ENCODE results near the gene STK17B.
A peak's percentile ranks its signal among the peaks of the same experiment; 100 is the strongest.
"Not testable (repeated sequence)": the region's sequence is repeated elsewhere in the genome, so short reads cannot be mapped to it uniquely, and the experiment has no call there.

The STK17B gene

DNA sequence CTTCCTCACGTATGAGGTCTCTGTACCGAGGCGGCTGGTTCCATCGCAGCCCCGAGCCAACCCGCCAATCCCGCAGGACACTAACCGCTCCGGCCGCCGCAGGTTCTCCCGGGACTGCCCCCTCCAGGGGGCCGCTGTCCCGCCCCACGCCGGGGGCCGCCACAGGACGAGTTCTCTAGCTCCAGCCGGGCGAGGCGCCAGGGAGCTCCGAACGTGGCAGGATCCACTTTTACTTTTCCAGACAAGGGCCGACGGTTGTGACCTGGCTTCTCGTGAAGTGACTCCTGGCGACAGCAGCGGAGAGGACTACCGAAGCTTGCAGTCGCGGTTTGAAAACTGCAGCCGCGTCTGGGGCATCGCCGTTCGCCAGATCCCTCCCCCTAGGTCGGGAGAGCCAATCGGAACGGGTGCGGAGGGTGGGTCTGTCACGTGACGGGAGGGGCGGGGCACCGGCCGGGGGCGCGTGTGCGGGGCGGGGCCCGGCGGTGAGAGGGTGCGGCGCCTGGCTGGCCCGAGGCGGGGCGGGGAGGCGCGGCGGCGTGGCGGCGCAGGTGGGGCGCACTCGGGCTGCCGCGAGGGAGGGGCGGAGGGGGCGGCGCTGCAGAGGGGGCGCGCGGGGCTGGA is at the start of gene STK17B:
TSS of gene STK17B (minus strand) at position 331 of the 624 bp plus-strand sequence. CDS start 8,195 bp downstream, outside the sequence.
- peak; percentile 89 for DNase-seq

DNA sequence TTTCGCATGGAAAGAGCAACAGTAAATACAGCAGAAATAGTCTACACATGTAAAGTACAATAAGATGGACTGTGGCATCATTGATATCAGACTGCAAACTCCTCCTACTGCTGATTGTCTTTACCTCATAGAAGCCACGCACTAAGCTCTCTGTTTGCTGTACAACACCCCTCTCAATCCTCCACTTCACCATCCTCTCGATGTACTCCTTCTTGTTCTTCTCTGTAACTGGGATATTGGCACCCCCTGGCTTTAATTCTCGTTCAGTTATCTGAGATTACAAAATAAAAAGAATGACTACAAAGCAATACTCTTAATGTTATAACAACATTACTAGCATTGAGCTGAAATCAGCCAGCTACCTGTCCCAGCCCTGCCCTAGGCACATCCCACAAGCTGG is 49.3 kb upstream of the STK17B start:
- DNase-seq: no peak

DNA sequence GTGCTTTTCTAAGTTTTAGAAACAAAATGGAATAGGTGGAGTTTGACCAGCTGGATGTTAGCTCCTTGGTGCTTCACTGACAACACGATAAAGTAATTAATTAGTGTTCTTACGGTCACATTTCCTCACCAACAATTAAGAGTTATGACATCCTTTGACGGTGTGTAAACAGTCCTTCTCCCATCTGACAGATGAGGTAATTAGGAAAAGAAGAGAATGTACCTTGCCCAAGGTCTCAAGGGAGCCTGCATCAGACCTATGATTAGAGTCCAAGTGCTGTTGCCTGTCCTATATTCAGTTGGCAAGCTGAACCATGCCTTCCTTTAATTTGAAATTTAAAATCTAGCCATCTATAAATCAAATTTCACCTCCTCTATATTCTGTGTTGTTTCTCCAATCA is 48.3 kb upstream of the STK17B start:
- DNase-seq: no peak

DNA sequence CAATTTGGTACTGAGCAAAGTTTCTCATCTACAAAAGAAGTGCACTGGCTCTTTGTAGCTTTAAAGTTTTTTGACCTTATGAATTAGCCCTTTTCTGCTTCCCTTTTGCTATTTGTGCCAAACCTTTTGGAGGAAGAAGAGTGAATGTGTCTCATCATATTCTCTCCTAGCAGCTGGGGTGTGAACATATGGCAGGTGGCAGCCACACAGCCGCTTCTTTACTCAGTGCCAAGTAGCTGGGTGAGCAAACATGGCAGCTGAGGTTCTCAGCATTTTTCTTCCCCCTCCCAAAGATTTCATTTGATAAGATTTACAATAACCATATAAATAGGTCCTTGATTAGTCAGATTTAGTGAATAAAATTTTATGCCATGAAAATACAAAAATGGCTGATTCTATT is 46.7 kb upstream of the STK17B start:
- DNase-seq: no peak

DNA sequence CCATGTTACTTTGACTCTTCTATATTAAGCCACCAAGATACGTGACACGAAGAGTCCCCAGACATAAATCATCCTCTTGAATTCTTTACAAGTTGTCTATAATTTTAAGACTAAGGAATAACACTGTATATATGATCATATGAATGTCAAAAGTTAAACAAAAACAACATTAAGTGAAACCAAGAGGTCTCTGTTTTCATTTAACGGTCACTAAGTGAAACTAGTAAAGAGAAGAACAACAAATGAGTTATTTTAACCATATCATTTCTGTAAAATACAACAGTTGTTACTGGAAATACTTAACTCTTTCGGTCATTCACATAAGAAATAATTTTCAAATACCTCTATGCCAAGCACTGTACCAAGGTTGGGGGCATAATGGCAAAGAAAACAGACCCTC is 45.7 kb upstream of the STK17B start:
- no peak for DNase-seq

DNA sequence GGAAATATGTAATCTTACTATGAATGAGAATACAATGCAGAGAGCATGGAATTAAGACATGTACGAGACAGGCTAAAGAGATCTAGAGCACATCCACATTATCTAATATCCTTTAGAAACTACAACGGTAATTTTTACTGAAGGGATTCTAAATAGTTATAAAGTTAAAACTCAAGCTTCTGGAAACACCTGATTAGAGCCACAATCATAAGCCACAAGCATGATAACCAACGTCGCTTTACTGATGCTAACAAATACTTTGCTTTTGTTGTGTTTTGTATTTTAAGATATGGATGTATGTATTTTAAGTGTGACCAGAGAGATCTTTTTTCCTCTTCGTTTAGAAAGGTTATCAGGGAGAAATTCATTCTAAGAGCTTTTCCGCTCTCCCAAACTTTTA is 44.0 kb upstream of the STK17B start:
- DNase-seq: no peak

DNA sequence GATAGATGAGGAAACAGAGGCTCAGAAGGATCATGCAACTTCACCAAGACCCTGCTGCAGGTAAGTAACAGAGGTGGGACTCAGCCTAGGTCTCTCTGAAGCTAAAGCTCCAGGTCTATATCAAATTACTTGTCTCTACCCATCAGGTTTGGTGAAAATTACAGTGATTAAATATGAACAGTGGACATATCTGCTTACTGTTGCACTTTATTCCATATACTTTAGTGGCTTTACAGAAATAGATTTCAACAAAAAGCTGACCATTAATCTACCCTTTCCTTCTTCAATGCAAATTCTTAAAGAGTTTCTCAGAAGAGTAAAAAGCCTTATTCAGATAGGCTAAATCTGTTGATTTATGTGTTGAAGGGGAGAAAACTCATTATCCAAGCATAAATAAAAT is 42.8 kb upstream of the STK17B start:
- DNase-seq: no peak

DNA sequence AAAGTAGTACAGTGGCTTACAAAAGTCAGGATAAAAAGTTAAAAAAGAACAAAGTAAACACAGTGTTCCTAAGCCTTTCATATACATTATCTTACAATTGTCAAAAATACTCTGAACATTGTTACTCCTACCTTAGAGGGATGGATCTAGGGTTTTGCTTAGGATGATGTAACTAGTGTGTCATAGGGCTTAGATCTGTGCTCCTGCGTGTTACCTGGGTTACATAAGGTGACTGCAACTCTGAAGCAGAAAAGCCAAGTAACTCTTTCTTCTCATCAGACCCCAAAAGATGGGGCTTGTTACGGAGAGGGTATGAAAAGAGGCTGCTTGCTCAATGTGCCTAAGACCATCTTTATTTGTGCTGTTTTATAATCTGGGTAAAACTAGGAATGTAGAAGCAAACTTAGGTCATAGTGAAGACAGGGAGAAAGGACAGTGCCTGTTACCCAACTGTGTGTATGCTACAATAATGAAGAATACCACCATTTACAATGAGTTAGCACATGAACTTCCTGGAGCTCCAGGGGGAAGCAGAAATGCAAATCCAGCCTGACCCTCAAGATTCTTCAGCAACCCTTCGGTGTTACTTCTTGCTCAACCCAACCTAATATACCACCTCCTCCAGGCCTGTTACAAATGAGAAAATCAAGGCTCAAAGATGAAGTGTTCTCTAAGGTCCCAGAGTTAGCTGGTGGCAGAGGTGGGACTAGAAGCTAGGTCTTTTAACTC is 42.0 kb upstream of the STK17B start:
- DNase-seq: no peak

DNA sequence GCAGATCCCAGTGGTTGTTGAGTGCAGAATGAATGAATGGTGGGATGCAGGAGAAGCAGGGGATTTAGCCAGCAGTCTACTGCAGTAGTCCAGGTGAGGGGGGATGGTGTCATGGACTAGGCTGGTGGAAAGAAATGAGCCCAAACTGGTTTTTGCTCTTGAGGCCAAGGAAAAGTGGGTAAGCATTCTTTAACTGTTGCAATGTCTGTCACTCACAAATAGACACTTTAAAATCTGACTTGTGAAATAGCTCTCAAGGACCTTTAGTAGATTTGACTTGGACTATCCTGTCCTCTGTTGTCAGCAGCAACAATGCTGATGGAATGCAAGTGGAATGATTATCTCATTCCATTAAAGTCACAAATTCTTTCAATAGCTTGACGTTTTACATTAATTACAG is 37.5 kb upstream of the STK17B start:
- DNase-seq: no peak

DNA sequence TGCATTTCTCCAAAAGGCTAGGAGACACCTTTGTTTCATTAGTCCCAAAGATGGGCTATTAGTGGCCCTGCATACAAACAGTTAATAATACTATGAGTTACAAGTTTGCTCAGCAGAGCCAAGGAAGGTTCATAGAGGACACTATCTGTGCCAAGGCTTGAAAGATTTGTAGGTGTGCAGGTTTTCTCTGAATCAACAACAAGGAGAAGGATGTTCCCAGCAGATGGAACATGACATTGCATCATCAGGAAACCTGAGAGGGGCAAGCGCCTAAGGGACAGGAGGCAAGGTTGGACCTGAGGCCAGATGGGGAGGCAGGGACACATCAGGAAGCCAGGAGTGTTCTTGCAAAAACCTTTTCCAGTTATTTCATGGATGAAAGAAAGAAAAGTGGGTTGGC is 35.4 kb upstream of the STK17B start:
- no peak for DNase-seq

DNA sequence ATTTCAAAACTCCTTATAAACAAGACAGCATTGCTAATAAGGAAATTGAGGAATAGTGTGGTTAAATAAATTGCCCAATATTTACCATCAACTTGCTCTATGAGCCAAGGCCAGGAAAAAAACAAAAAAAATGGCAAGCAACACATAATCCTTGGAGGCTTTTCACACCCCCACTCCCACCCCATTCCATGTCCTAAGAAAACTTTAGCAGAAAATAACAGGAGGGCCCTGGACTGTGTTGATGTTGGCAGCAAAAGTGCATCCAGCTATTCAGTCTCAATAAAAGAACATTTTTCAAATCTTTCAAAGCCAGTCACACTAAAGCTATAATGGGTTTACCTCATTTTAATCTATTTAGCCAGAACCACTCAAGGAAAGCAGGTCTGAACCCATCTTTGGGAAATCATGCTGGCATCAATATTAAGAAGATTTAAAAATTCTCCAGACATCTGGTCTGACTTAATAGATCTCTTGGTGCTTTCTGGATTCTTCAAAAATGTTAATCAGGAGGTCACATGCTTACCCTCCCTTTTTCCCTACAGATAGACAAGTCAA is 34.6 kb upstream of the STK17B start:
- no peak for DNase-seq

DNA sequence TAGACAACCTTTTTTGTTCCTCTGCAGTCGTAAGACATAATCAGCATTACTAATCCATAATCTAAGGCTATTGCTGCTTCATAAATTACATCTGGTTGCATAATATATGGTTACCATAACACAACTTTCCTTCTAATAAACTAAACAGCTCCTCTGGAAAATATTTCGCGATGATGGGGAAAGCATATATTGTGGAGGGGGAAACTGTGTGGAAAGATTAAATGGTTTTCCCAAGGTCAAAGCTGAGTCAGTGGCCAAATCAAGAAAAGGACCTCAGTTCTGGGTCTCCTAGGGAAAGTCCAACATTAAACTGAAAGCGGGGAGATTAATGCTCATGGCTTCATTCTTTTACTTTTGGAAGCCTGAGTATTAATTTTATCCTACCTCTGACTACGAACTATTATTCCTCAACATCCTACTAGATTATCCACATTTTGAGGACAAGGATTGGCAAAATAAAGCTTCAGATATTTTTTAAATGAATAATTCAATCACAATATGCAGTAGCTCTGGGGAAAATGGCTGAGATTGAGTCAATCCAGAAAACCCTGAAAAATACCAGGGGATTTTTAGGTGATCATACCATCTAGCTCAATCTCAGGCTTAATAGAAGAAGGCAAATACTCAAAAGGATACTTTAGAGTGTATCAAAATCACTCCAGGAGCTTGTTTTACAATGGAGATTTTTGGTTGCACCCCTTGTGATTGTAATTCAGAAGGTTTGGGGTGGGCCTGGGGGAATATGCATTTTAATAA is 33.8 kb upstream of the STK17B start:
- no peak for DNase-seq

DNA sequence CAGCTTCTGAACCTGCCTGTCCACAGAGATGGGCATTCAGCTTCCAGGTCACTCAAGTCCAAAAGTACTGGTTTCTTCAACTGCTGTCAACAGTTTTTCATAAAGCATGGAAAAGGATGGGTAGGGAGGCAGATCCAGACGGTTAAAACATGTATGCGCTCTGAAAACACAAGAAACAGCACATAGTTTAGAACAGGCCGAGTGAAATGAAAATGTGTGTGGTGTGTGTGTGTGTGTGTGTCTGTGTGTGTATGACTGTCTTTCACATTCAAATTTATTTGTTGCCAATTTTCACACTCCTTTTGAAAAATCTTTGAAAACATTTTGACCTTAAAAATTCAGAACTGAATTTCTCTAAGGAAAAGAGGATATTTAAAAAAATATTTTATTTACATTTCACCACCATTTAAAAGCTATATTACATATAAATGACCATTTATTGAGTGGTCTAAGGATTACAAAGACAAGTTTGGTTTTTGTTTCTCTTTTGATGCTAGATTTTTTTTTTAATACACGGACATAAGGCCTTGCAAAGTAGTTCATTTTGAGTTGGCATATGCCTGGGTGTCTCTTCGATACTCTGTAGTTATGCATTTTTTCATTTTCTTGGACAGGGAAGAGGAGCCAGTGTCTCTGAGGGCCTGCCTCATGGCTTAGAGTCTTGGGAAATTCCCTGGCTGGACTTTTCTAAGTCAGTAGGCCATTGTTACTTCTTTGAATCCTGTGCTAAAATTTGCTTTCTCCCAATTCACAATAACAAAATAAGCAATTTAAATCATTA is 30.0 kb upstream of the STK17B start:
- DNase-seq: no peak

DNA sequence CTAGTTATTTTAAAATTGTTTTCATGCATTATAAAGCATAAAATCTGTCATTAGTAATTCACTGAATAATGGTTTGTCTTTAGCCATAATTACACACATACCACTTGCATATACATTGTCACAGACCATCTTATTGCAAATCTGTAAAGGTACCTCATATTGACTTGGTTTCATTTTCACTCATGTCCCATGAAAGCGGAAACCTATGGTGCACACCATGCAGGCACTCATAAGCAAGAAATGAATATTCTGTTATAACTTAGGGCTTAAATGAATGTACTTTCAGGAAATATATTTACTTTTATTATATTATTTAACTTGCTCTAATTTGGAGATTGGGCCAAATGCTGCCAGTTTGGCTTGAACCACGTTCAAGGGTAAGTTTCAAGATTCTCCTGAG is 29.2 kb upstream of the STK17B start:
- DNase-seq: no peak

DNA sequence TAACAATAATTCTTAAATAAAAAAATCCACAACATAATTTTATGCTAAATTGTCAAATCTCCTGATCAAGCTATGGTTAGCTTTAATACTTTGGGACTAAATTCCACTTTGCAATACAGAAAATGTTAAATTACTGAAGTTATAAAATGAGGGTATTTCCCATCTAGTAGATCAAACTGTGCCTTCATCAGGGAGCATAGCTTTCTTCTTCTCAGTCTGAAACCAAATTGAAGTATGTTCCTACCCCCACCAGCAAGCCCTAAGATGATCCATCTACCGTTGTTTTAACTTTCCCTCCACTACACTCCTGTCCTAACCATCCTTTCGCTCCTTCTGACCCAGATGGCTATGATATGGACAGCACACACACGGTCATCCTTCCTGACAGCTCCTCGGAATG is 24.4 kb upstream of the STK17B start:
- DNase-seq: no peak

DNA sequence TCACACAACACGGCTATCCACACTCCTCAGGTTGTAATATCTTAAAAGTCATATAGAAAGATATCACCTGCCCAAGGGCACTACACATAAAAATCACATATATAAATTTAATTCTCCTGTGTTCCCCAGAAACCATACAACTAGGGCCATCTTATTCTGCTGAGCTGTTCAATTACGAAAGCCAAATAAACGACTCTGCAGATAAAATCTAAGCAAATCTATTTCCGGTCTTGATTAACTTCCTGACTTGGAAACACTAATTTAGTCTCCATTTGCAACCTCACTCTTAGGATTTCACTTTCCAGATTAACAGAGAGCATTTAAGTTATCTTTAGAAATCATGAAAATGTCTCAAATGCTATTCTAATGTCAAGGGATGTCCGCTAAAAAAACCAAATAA is 23.9 kb upstream of the STK17B start:
- no peak for DNase-seq

DNA sequence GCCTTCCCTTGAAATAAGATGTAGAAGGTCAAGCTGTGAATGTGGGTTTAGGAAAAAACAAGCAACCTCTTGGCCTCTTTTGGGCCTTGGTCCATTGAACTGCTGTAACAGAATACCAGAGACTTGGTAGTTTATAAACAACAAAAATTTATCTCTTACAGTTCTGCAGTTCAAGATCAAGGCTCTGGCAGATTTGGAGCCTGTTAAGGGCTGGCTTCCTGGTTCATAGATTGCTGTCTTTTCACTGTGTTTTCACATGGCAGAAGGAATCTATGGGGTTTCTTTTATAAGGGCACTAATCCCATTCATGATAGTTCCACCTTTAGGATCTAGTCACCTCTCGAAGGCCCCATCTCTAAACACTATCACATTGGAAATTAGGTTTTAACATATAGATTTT is 20.2 kb upstream of the STK17B start:
- DNase-seq: no peak

DNA sequence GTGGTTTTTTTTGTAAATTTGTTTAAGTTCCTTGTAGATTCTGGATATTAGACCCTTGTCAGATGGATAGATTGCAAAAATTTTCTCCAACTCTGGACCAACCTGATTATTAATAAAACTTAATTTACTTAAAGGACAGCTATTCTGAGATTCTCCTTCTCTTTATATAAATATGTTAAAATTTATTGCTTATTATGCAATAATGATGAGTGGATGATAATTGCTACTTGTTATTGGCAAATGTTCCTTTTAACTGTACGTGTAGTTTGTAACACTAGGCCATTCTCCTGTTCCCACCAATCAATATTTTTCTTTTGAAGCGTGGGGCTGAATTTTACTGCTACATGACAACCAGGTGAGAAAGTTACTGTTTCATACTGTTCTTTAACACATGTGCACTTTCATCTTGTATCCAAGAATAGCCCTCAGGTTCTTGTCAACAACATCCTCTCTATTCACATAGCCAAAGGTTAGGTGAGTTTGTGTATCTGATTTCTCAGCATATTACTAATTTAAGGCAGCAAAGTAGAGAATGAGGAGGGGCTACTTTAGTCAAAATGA is 16.6 kb upstream of the STK17B start:
- DNase-seq: no peak

DNA sequence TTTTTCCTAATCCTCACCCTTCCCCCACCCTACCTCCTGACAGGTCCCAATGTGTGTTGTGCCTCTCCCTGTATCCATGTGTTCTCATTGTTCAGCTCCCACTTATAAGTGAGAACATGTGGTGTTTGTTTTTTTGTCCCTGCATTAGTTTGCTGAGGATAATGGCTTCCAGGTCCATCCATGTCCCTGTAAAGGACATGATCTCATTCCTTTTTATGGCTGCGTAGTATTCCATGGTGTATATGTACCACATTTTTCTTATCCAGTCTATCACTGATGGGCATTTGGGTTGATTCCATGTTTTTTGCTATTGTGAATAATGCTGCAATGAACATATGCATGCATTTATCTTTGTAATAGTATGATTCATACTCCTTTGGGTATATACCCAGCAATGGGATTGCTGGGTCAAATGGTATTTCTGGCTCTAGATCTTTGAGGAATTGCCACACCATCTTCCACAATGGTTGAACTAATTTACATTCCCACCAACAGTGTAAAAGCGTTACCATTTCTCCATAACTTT is 15.9 kb upstream of the STK17B start:
- DNase-seq: not testable (repeated sequence)

DNA sequence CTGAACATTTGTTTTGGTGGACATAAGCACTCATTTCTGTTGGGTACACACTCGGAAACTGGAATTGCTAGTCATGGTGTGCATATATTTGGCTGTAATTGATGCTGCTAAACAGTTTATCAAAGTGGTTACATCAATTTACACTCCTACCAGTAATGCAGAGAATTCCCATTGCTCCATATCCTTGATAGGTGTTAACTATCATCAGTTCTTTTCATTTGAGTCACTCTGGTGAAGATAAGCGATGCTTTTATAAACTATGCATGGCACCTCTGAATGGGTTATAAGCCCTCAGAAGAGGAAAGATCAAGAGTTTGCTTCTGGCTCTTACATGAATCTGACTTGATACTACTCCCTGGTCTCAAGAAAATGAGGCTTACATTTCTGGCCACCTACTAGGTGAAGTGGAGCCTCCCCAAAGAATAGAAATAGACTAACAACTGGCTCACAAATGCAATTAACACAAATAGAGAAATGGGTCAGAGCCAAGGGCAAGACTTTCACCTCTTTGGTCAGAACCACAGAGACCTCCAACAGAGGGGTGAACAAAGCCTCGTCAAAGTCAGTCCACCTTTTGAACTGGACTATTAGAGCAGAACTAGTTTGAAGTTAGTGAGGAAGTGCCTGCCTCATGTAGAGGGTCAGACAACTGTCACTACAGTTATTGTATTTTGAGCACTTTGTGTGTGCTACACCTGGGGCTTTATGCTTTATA is 15.0 kb upstream of the STK17B start:
- DNase-seq: no peak

DNA sequence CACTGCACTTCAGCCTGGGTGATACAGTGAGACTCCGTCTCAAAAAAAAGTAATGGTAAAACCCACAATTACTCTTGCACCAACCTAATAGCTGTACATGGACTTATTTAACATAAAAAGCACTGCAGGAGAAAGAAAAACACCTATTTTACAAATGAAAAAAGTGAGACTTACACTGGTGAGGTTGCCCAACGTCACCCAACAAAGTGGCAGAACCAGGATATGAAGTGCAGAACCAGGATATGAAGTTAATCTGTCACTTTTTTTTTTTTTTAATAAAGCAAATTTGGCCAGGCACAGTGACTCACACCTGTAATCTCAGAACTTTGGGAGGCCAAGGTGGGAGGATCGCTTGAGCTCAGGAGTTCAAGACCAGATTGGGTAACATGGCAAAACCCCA is 13.5 kb upstream of the STK17B start:
- DNase-seq: no peak
